Bone marrow (tissue), 2 donors: Measurements from ENCODE around the gene MROH8.
"Not testable (repeated sequence)": the region's sequence is repeated elsewhere in the genome, so short reads cannot be mapped to it uniquely, and the experiment has no call there.

Experiments used
- DNase-seq, 2 donors: peaks; one replicate each; lab custom pipeline; 2025; lab: John Stamatoyannopoulos, UW

Gene MROH8

DNA sequence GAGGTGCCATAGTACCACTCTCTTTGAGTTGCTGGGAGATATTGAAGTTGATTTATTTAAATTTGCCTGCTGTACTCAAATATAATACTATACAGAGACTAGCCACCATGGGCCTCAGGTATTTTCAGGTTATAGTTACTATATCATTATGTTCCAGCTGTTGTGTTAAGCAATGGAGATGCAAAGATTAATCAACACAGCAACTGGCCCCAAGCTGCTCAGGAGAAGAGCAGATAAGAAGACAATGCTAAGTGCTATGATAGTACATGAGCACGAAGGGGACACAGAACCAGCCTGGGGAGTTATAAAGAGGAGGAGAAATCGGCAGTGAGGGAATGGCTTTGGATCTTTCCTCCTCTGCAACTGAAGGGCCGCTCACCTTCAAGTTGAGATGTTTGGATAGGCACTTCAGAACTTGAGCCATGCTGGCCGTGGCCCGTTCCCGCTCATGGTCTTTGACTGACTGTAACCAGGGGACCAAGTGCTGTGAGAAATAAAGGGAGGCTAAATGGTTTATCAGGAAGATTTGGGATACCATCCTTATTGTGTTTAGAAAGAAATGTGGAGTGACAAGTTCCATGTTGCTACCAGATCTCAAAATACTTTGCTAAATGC lies 24.6 kb downstream of the MROH8 start:
- DNase-seq = no peak

DNA sequence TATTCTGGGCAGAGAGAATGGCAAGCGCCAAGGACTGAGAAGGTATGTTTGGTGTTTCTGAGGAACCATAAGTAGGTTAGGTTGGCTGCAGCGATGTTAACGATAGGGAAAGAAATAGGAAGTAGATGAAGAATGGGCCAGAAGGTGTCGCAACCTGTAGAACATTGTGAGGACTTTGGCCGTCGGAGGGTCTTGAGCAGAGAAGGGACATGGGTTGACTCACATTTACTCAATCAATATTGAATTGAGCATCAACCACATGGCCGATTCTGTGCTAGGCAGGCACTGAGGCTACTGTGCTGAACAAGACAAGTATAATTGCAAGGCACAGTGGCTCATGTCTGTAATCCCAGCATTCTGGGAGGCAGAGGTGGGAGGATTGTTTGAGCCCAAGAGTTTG lies 27.1 kb downstream of the MROH8 start:
- DNase-seq = no peak

DNA sequence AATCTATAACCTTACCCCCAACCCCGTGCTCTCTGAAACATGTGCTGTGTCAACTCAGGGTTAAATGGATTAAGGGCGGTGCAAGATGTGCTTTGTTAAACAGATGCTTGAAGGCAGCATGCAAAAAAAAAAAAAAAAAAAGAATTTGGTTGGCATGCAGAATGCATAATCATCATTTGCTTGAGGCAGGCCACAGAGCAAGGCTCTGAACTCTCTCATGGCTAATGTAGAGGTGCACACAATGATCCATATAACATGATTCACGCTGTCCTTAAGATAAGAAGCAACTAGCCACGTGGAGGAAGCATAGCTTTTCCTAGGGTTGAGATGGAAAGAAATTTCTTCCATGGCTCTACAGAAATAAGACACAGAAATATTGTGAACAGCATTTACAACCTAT lies 27.8 kb downstream of the MROH8 start:
- no peak for DNase-seq

DNA sequence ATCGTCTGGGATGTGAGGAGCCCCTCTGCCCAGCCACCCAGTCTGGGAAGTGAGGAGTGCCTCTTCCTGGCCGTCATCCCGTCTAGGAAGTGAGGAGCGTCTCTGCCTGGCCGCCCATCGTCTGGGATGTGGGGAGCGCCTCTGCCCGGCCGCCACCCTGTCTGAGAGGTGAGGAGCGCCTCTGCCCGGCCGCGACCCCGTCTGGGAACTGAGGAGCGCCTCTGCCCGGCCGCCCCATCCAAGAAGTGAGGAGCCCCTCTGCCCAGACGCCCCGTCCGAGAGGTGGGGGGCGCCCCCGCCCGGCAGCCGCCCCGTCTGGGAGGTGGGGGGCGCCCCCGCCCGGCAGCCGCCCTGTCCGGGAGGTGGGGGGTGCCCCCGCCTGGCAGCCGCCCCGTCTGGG lies 28.5 kb downstream of the MROH8 start:
- DNase-seq = not testable (repeated sequence)

DNA sequence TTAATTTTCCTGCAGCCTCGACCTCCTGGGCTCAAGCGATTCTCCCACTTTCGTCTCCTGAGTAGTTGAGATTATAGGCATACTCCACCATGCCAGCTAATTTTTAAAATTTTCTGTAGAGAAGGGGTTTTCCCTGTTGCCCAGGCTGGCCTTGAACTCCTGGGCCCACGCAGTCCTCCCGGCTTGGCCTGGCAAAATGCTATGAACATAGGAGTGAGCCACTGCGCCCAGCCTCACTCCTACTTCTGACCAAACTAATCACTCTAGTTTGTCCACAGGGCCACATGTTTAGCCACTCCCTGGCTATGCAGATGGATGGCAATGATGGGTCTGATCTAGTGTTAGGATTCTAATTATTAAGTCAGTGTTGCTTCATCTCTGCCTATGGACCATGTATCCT lies 32.1 kb downstream of the MROH8 start:
- DNase-seq = no peak

DNA sequence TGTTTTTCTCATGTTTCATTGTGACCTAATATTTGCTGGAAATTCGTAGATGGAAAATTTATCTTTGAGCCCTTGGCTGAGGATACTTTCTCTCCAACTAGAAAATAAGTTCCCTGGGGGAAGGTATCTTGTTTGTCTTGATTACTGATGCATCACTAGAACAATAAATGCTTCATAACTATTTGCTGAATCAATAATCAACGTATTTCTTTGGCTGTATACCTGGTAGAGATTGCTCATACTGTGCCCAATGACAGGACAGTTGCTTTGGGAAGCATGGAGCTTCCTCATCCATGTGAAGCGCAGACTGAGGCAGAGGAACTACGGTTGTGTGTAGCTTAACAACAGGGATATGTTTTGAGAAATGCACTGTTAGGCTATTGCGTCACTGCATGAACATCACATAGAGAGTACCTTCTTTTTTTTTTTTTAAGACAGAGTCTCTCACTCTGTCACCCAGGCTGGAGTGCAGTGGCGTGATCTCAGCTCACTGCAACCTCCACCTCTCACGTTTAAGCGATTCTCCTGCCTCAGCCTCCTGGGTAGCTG lies 34.4 kb downstream of the MROH8 start:
- DNase-seq = no peak

DNA sequence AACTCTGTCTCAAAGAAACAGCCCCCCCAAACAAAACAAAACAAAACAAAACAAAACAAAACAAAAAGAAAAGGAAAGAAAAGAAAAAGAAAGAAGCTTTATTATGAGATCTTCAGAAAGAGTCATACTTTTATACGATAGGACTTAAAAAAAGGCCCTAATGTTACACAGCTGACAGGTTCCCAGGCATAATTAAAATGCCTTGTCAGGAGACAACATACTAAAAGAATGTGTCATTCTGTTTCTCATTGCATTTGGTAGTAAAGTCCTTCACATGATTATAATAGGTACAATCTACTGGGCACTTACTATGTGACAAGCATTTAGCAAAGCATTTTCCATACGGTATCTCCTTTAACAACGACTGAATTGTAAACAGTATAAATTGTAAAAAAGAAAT lies 36.6 kb downstream of the MROH8 start:
- no peak for DNase-seq

DNA sequence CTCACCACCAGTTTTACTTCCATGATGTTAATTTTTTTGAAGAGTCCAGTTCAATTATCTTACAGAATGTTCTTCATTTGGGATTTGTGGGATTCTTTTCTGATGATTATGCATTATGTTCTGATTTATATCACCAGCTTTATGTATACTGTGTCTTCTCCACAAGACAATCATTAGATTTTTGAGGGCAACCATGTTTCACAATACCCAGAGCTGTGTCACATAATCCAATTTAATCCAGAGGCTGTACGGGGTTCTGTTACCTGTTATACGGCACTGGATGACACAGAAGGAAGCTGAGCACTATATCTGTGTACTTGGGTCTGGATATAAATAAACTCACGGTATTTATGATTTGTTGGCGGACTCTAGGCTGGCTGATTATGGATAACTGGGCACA lies 41.8 kb downstream of the MROH8 start:
- DNase-seq = no peak

DNA sequence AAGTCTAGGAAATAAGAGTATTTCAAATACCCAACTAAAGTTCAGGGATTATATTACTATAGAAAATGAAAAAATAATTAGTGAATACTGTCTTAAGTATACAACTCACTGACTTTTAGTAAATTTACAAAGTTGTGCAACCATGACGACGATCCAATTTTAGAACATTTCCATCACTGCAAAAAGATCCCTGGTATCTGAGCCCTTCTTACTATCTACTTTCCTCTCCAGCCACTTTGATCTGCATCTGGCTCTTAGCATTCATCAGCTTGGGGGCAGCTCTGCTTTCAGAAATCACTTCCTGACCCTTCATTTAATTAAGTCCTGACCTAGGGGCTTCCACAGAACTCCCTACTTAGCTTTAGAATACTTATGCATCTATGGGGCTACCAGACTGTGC lies 45.4 kb downstream of the MROH8 start:
- DNase-seq = no peak

DNA sequence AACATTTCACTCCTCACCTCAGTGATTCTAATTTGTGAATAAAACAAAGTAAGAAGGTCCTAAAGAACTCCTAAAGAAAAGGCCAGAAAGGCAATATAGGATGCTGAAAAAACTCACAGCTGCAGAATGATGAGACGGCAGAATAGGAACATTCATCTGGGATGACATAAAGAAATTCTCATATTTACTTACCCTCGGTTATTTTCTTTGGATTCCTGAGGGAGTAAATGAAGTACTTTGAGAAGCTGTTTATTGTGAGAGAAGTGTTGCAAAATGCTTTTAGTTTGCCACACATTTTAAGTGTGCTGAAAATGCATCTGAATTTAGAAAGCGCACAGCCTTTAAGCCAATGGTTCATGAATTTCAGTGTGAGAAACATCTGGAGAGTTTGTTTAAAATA lies 47.9 kb downstream of the MROH8 start:
- no peak for DNase-seq

DNA sequence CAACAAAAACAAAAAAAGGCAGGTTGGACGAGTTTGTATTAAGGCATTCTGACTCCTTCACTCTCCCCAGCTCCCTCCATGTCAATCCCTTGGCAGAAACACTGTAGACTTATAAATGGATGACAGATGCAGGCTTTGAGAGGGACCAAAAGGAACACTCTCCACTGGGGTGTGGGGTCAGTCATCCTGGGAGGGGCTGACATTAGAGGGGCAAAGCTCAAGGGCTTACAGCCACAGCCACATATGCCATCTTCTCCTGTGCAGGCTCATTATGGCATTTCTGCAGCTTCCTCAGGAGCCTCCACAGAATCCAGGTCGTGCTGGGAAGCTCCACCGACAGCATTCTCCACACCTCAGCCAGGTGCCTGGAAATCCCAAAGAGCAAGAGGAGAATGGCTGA lies 50.5 kb downstream of the MROH8 start:
- no peak for DNase-seq

DNA sequence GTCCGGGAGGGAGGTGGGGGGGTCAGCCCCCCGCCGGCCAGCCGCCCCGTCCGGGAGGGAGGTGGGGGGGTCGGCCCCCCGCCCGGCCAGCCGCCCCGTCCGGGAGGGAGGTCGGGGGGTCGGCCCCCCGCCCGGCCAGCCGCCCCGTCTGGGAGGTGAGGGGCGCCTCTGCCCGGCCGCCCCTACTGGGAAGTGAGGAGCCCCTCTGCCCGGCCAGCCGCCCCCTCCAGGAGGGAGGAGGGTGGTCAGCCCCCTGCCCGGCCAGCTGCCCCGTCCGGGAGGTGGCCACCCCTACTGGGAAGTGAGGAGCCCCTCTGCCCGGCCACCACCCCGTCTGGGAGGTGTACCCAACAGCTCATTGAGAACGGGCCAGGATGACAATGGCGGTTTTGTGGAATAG lies 53.1 kb downstream of the MROH8 start:
- not testable (repeated sequence) for DNase-seq

DNA sequence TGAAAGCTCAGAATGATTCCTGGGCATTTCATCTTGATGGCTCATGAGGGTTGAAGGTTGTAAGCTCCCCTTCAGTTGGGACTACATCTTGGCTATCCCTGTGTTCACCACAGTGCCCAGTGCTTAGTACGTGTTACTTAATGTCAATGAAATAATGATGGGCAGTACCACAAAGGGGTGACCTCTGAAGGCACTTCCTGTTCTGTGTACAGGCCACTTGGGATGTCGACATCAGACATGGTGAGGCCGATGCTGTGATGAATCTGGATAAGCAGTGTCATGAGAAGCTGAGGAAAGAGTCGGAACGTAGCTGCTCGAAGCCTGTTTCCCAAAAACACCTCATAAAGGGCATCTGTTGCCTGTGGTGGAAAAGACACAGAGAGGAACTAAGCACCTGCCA lies 55.9 kb downstream of the MROH8 start:
- no peak for DNase-seq

DNA sequence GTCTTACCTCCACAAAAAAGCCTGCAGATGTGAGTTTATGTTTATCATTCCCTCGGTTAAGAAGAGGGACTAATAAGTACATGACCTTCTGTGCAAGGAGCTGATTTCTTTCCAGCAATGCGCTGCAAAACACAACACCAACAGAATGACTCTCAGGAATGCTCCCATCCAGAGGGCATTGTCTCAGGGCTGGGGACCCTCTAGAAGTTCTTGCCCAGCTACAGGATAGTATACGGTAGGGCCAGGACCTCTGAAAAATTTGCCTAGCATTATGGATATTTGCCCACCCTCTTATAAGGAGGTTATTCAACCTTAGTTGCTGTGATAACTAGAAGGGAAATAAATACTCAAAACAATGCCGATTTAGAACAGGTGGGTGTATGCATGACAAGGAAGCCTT lies 58.9 kb downstream of the MROH8 start:
- no peak for DNase-seq

DNA sequence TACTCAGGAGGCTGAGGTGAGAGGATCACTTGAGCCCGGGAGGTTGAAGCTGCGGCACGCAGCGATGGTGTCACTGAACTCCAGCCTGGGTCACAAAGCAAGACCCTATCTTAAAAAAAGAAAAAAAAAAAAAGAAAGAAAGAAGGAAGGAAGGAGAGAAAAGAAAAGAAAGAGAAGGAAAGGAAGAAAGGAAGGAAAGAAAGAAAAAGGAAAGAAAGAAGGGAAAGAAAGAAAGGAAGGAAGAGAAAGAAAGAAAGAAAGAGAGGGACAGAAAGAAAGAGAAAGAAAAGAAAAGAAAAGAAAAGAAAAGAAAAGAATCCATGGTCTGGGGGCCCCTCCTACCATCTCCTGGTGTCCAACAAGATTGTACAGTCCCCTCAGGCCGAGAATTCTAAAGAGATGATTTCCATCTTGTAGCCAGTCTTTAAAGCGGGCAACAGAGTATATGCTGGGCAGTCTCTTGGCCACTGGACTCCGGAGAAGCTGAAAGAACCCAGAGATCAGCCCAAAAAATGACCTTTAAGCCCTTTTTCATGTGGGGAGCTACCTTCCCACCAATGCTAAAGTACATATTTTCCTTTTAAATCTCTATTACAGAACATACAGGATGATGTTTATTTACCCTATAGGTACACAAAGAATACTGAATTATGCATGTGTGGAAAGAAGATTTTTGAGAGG lies 59.9 kb downstream of the MROH8 start:
- no peak for DNase-seq

DNA sequence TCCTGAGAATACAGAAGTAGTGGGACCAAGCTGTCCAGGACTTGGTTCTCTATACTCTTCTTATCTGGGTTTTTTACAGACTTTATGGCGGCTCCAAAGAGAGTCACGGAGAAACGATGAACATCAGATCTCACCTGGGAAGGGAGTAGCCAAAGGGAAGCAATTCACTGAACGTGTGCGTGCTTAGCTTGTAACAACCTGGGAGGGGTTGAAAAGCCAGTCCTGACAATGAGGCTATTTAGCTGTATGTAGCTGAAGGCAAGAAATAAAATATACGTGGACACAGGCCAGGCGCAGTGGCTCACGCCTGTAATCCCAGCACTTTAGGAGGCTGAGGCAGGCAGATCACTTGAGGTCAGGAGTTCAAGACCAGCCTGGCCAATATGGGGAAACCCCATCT lies 65.3 kb downstream of the MROH8 start:
- DNase-seq = no peak

DNA sequence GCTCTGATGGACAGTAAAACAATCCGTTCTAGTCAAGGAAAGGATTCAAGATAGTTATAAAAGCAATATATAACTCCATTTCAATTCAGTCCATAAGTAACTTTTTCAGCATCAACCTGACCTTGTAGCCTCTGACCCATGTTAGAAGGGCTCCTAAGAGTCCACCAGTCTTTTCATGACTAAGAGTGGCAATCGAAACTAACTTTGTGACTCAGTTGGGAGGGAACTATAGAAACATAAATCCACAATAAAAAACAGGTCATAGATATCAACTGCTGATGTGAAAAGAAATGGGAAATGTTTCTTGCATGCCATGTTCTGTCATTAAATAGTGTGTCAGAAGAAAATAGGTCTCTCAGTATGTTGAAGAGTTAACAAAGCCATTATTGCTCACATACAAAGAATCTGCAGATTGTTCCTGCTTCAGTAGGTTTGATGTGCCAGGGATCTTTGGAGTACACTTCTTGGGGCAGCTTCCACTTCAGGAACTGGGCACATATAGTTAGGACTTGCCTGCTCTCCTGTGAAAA lies 67.4 kb downstream of the MROH8 start:
- no peak for DNase-seq

DNA sequence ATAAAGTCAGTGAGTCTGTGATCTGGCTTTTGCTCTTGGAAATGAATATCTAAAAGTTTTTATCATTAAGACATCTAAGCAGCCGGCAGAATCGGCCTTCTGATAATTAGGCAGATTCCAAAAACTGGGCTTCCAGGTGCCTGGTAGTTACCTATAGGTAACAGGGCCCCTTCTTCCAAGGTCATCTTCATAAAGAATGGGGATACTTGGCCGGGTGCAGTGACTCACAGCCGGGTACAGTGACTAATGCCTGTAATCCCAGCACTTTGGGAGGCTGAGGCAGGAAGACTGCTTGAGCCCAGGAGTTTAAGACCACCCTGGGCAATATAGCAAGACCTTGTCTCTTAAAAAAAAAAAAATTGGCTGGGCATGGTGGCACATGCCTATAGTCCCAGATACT lies 70.7 kb downstream of the MROH8 start:
- DNase-seq = no peak

DNA sequence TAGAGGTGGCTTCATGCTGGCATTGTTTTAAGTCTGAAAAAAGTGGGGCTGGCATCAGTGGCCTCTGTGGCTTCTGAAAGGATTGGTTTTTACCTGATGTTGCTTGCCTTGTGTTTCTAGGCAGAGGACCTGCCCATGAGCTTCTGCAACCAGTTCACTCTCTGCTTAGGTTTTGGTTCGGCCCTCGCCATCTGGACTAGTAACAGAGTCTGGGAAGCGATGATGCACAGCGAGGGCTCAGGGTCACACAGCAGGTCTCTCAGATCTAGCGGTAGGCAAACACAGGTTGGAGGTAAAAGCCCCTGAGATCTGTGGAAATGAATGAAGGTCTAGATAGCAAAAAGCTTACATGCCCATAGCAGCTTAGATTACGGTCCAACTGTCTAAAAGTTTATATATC lies 76.8 kb downstream of the MROH8 start:
- DNase-seq = no peak

DNA sequence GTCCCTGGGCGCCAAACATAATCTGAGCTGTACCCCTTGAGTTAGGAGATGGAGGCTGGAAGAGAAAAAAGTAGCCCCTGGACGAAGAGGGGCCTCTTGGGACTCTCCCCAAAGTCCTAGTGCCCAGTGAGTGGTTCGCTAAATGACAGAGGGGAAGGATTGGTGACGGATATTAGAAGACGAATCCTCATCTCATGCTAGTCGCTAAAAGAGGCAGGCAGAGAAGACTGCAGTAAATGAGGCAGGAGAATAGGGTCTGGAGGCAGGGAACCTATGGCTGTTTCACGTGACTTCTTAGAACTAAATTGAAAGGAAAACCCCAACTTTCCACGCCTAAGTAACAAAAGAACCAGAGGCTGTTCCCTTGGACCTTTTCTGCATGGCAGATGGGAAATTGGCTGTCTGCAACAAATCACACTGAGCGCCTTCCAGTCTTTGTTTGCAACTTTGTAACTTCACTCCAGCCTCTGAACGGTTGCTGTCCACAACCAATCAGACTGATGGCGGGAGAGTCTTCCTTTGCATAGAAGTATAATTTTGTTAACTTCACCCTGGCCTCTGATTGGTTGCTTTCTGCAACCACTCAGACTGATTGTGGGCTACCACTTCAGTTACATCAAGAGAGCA lies 82.8 kb downstream of the MROH8 start:
- no peak for DNase-seq

DNA sequence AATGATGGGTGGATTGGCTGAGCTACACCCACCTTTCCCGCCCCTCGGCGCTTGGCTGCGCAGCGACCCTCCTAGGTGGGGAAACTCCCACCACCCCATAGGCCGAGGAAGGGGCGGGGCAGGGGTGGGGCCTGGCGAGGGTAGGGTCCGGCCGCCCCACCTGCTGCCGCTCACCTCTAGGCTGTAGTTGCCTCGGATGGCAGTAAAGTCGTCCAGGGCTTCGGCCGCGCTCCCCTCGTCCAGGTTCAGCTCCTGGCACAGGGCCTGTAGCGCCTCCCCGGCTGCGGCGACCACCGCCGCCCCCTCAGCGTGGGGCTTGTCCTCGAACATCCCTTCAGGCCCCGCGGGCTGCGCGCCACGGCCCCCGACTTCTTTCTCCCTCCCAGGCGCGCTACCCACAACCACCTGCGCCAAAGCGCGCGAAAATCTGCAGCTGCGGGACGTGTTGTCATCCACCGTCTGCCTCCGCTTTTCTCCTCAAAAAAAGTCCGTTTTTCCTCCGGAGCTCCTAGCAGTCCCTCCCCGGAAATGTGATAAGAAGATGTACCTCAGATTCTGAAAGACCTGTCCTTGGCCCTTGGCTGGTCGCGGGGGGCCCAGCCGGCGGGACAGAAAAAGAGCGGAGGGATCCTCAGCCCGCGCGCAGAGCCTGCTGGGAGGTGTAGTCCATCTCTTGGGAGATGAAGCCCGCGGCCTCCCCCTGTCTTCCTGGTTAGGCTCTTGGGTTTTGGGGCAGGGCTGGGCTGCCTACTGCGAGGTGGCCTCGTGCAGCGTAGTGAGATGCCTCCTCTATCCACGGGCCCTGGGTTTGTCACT lies 83.5 kb downstream of the MROH8 start, which contains the start of gene RBL1:
TSS of gene RBL1 (minus strand) at position 399 of the 816 bp plus-strand sequence. CDS start at position 330, 69 bp downstream.
- peak; percentile 77 to 79 for DNase-seq

DNA sequence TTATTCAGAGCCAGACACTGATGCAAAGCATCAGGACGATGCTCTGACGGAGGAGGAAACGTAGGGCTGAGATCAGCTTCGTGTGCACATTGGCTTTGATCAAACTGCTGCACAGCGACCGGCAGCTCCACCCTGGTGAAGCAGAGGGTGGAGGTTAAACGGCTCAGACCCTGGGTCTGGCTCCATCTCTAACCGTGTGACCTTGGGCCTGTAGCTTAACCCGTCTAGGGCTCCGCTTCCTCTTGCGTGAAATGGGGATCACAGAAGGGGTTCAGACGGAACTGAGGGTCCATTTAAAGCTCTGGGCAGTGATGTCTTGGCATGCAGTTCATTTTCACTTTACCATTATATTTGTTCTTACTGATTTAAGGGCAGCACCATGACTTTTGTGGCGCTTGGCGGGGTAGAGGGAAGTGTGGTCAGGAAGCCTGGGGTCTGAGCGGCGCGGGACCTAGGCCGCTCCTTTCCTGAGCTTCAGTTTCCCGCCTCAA lies 84.2 kb downstream of the MROH8 start:
- DNase-seq = peak; percentile 23 to 24
